GM19324 (cell line): ENCODE measurements around the gene PLTP.

Source experiments
- ATAC-seq: cut with Tn5 transposase; IDR thresholded peaks from one replicate; pipeline ENCODE4 v1.9.1; 2021; ENCODE audit warnings: mild to moderate bottlenecking, moderate library complexity; ENCODE audit not compliant: unreplicated experiment, low FRiP score

Gene PLTP

DNA sequence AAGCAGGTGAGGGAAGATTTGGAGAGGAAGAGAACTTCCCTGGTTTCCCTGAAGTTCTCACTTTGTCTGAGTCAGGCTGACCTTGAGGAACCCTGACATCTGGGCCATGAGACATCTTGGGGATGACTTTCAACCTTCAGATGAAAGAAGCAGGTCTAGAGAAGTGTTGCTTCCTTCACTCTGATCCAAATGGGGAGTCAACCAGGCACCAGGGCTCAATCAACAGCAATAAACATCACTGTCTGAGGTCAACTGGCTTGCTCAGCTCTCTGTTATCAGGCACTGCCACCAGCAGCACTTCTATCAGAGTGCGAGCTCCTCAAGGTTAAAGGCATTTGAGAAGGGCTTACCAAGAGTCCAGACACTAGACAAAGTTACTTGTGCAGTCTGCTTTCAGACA, 61.0 kb downstream of the PLTP start:
- no peak for ATAC-seq

DNA sequence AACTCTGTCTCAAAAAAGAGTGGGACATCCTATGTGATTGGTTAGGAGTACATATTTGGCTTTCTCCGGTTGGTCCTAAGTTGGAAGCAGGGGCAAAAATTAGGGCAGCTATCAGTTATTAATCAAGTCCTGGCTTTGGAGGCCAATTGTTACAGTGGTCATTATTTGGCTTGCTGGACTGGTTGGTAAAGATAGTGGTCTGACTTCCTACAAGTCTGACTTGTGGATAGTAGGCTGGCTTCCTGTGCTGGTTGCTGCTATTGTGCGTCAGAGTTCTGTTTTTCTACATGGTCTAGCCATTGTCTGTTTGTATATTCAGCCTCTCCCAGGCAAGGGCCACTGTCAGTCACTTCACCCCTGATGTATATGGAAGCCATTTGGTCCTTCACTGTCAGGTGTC, 61.7 kb downstream of the PLTP start:
- ATAC-seq, result no peak

DNA sequence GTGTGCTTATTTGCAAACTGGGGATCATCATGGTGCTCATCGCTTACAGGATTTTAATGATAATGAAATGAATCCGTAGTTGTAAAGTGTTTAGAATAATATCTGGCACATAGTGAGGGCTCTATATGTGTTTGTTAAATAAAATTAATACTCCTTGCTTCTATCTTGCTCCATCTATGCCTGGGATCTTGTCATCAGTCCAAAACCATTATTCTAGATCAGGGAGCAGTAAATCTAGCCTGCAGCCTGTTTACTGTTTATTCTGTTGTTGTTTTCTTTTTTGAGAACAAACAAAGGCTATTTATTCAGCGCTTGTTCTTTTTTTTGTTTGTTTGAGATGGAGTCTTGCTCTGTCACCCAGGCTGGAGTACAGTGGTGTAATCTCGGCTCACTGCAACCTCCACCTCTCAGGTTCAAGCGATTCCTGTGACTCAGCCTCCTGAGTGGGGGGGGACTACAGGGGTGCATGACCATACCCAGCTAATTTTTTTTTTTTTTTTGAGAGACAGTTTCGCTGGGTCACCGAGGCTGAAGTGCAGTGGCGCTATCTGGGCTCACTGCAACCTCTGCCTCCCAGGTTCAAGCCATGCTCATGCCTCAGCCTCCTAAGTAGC, 62.9 kb downstream of the PLTP start:
- ATAC-seq, result no peak
